ENCODE data around the gene GUCY1A1.
"Not testable (repeated sequence)": the region's sequence is repeated elsewhere in the genome, so short reads cannot be mapped to it uniquely, and the experiment has no call there.

GUCY1A1 gene

GRCh38 chr4:155666344-155667221 lies at the start of gene GUCY1A1:
GUCY1A1 (plus strand) TSS chr4:155666848; CDS start chr4:155696868, 30,020 bp downstream.
- DNase-seq (ENCODE audit: low spot score) (no peak), FAIRE-seq (no peak)

- no peak for DNase-seq (ENCODE audit: low spot score)
- FAIRE-seq = no peak
Observed at GRCh38 chr4:155617296-155617695, 49.4 kb upstream of the GUCY1A1 start.

- DNase-seq (ENCODE audit: low spot score) = no peak
- FAIRE-seq = no peak
Observed at GRCh38 chr4:155618183-155618838, 48.3 kb upstream of the GUCY1A1 start.

GRCh38 chr4:155620637-155621036 lies 46.0 kb upstream of the GUCY1A1 start:
- no peak for FAIRE-seq
- DNase-seq (ENCODE audit: low spot score) = no peak

- FAIRE-seq (no peak), DNase-seq (ENCODE audit: low spot score) (no peak)
Observed at GRCh38 chr4:155624478-155624877, 42.2 kb upstream of the GUCY1A1 start.

- FAIRE-seq = no peak
Observed at GRCh38 chr4:155626561-155626960, 40.1 kb upstream of the GUCY1A1 start.

GRCh38 chr4:155629183-155629825 lies 37.3 kb upstream of the GUCY1A1 start:
- FAIRE-seq (no peak), DNase-seq (ENCODE audit: low spot score) (peak; percentile 36)

More at GRCh38 chr4:155626561-155626960, 40.1 kb upstream of the GUCY1A1 start:
- no peak for DNase-seq (ENCODE audit: low spot score)

GRCh38 chr4:155629956-155630355 lies 36.7 kb upstream of the GUCY1A1 start:
- no peak for DNase-seq (ENCODE audit: low spot score)

GRCh38 chr4:155632310-155632840 lies 34.3 kb upstream of the GUCY1A1 start:
- DNase-seq (ENCODE audit: low spot score) (no peak), FAIRE-seq (no peak)

More at GRCh38 chr4:155629956-155630355, 36.7 kb upstream of the GUCY1A1 start:
- FAIRE-seq = no peak

GRCh38 chr4:155638195-155638965 lies 28.3 kb upstream of the GUCY1A1 start:
- DNase-seq (ENCODE audit: low spot score) = no peak
- FAIRE-seq = no peak

- no peak for FAIRE-seq
Observed at GRCh38 chr4:155639704-155640523, 26.7 kb upstream of the GUCY1A1 start.

GRCh38 chr4:155640751-155641150 lies 25.9 kb upstream of the GUCY1A1 start:
- DNase-seq (ENCODE audit: low spot score) (no peak), FAIRE-seq (no peak)

More at GRCh38 chr4:155639704-155640523, 26.7 kb upstream of the GUCY1A1 start:
- no peak for DNase-seq (ENCODE audit: low spot score)

- DNase-seq (ENCODE audit: low spot score) (no peak), FAIRE-seq (no peak)
Observed at GRCh38 chr4:155643087-155643486, 23.6 kb upstream of the GUCY1A1 start.

GRCh38 chr4:155646001-155646400 lies 20.6 kb upstream of the GUCY1A1 start:
- DNase-seq (ENCODE audit: low spot score) (no peak), FAIRE-seq (no peak)

GRCh38 chr4:155650785-155651184 lies 15.9 kb upstream of the GUCY1A1 start:
- not testable (repeated sequence) for FAIRE-seq; DNase-seq (ENCODE audit: low spot score)

GRCh38 chr4:155653052-155653451 lies 13.6 kb upstream of the GUCY1A1 start:
- DNase-seq (ENCODE audit: low spot score) (no peak), FAIRE-seq (no peak)

- no peak for DNase-seq (ENCODE audit: low spot score)
Observed at GRCh38 chr4:155656025-155656424, 10.6 kb upstream of the GUCY1A1 start.

GRCh38 chr4:155657169-155657568 lies 9.5 kb upstream of the GUCY1A1 start:
- no peak for DNase-seq (ENCODE audit: low spot score)
- FAIRE-seq = no peak

More at GRCh38 chr4:155656025-155656424, 10.6 kb upstream of the GUCY1A1 start:
- FAIRE-seq = no peak

- no peak for DNase-seq (ENCODE audit: low spot score)
- no peak for FAIRE-seq
Observed at GRCh38 chr4:155657985-155658680, 8.5 kb upstream of the GUCY1A1 start.
